Stimulated activated CD4-positive, alpha-beta T cell treated with anti-CD3 and anti-CD28 coated beads, TNF-alpha, amount 100 ng/mL, for 4 hours (primary cell): Measurements from ENCODE around the gene LRRC7.

ENCODE experiments used
- DNase-seq, 3 experiments: peaks; one replicate each; pipeline ENCODE4 v3.0.0-alpha.2; 2020; ENCODE audit warnings: low read depth in 3 of 3

LRRC7 gene

DNA sequence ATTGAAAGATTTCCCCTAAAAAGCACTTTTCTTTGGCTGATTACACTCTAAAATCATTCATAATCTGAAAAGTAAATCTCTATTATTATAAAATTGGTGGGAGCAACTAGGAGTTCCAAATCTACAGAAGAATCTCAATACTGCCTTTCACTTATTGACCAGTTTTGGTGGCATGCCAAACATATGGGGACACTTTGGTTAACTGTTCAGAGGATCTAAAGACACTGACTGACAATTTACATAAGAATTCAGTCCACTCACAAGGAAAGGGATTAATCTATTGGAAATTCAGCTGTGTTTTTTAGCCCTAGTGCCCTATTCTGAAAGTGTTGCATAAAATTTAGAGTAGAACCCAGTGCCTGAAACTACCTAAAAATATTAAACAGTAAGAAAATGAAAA is 524.1 kb downstream of the LRRC7 start:
- DNase-seq: no peak

DNA sequence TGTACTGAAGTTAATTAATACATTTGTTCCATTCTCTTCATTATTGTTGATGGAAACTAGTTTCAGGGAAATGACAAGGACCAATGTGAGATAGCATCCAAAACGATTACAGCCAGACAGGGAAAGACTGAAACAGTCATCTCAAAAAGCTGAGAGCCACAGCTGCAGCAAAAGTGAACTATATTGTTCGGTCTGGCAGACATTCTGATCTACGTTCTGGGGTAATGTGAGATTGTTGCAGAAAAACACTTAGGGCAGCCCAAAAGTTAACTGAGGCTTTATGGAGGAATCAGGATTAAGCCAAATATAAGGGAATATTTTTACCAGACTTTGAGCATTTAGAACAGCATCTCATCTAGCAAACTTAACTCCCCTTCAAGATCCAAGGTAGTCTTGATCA is 524.8 kb downstream of the LRRC7 start:
- DNase-seq: no peak

- DNase-seq: no peak
These were observed 525.7 kb downstream of the LRRC7 start for GRCh38 chr1:70093250-70093975.

DNA sequence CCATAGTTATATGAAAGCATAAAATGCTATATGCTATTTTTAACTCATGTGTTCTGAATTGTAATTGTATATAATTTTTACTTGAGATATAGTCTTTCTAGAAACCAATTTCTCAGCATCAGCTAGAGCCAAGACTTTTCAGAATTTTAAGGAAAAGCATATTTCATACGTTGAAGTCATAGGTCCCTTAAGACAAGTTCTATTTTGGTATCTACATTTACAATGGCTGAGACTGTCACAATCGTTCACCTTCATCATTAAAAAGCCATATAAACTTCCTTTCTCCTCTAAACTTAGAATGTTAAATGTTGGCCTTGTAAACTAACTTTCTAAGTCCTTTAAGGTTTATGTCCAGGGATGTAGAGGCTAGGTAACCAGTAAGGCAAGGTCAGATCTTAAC is 533.5 kb downstream of the LRRC7 start:
- no peak for DNase-seq

- DNase-seq: no peak
These were observed 534.1 kb downstream of the LRRC7 start for GRCh38 chr1:70101774-70102173.

DNA sequence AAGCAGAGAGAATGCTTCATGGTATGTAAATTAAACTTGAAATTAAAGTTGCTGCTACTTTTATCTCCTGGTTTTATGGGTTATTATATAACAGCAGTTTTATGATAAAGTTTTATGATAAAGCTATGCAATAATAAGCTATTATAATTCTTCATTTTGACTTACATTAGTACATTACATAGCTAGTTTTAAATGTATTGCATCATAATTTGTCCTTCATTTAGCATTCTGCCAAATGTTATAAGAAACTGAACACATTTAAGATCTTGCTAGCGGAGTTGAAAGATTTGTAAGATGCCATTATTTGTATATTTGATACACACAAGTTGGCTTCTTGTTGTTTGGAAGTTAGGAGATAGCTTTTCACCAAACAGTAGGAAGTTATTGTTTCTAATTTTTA is 536.0 kb downstream of the LRRC7 start:
- no peak for DNase-seq

GRCh38 chr1:70109241-70109640 is 541.5 kb downstream of the LRRC7 start:
- no peak for DNase-seq

DNA sequence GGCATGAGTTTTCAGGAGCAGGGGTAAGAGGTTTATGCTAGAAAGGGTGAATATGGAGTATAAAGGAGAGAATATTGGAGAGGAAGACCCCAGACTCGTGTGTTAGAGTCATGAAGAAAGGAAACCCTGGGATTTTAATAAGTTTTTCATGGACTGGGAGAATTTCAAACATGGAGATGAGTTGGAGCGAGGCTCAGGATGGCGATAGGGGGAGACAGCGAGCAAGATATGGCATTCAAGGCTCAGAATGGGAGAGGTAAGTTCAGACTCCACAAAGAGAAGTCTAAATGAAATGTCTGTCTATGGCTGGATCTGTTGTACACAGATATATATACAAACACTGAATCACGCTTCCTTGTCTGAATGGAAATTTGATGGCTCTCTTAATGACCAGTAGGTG is 545.1 kb downstream of the LRRC7 start:
- no peak for DNase-seq

- no peak for DNase-seq
These were observed 547.6 kb downstream of the LRRC7 start for GRCh38 chr1:70115315-70115714.

- DNase-seq: no peak
These were observed 549.3 kb downstream of the LRRC7 start for GRCh38 chr1:70117046-70117445.

DNA sequence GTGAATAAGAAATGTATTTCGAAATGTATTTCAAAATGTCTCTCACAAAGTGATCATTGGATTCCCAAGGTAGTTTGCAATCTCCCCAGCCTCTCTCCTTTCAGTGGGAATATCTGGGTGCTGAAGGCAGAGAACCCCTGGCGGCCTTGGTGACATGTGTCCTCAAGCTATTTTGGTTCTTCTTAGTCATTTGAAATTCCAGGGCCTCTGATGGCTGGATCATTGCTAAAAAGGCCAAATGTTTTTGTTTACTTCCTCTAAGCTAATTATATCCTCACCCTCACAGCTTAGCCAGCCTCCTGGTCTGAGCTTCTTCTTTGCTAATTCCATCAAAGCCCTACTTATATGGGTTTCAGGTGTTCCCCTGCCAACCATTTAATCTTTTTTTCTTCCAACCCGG is 566.4 kb downstream of the LRRC7 start:
- DNase-seq: no peak

- no peak for DNase-seq
These were observed 572.6 kb downstream of the LRRC7 start for GRCh38 chr1:70140343-70140742.

DNA sequence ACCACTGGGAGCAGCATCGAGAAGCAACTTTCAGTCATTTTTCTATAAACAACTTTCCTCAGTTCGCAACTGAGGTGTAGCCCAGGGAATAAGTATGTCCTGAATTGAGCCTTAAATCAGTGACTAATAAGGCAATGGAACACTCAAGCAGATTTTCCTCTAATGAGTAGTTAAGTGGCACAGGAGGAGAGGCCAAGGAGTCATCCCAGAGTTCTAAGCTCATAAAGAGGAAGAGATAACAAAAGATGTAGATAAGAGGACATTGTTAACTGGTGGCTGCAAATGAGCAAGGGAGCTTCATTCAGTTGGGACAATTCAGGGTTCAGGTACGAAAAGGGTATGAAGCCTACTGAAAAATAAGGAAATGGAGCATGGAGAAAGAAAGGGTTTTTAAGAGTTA is 573.2 kb downstream of the LRRC7 start:
- DNase-seq: no peak

DNA sequence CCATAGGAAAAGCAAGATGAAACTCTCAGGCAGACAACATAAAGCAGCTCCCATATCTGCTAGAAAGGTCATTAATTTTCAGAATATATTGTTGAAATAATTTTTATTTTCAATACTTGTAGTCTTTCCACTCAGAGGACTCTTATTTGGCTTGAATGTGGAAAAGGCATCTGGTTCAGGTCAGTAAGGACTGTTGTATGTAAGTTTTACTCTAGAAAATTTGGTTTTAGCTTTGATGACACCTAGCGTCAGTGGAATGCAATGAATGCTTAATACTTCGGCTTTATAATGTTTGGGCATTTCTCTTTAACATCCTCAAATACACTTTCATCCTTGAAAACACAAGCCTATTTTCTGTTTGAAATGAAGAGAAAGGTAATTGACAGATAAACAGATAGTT is 574.4 kb downstream of the LRRC7 start:
- no peak for DNase-seq

DNA sequence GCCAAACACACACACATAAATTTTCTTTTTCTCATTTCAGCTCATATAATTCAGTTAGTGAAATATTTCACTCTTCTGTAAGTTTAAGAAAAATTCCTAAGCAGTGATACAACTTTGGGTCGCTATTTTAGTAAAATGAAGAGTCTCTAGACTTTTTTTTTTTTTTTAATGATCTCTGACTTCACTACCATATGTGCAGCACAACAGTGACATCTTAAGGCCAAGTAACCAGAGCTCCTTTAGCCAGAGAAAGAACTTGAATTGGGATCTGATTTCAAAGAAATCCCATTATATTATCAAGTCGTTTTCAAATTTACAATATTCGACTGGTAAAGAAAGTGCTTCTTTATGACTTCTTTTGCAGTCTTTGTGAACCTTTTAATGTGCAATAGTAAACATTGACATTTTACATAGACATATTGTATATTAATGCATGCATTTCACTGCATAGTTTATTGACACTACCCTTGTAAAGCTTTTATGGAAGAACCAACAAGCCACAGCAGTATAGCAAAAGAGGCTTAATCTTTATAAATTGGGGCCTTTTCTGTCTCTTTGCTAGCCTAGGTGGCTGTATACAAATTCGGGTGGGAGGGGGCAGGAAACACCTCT is 575.4 kb downstream of the LRRC7 start:
- no peak for DNase-seq

DNA sequence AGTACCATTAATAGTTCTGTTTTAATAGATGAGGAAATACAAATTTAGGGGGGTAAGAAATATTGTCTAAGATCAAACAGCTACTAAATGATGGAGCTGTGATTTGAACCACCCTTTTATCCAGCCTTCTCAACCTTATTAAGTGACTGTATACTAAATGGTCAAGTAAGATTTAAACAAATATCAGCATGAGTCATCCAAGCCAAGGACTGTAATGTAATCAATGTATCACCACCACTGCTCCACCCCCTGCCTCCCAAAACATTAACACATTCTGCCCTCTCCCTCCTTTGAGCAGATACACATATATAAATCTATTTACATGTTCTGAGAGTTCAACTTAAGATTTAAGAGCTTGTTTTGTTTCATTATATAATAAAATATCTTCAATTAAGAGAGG is 578.8 kb downstream of the LRRC7 start:
- no peak for DNase-seq

GRCh38 chr1:70150444-70150843 is 582.7 kb downstream of the LRRC7 start:
- no peak for DNase-seq

GRCh38 chr1:70153739-70154138 is 586.0 kb downstream of the LRRC7 start:
- DNase-seq: no peak

GRCh38 chr1:70156529-70157120 is 588.9 kb downstream of the LRRC7 start:
- DNase-seq: no peak

- no peak for DNase-seq
These were observed 596.6 kb downstream of the LRRC7 start for GRCh38 chr1:70164350-70164749.

- no peak for DNase-seq
These were observed 600.6 kb downstream of the LRRC7 start for GRCh38 chr1:70168283-70168682.

DNA sequence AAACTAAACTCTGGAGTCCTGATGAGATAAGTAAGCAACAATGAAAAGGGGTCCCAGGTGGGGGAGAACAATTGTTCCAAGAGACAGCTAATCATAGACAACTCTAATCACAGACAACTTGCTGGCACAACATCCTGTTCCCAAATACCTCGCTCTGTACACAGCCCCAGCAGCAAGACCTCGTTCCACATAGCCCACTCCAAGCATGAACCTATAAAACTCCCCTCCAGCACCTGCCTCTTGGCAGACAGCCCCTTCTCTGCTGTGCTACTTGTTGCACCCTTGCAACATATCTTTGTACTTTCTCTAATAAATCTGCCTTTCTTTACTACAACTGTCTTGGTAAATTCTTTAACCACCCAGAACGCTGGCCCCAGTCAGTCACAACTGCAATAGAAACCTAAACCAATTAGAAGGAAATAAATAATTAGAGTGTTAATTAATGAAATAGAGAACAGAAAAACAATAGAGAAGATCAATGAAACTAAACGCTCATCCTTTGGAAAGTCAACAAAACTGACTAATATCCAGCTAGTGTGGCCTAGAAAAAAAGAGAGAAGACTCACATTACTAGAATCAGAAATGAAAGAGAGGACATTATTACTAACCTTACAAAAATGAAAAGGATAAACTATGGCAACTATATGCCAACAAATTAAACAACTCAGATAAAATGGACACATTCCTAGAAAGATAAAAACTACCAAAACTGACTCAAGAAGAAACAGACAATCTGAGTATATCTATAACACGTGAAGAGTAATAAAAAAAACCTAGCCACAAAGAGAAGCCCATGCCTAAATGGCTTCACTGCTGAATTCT is 601.5 kb downstream of the LRRC7 start:
- DNase-seq: no peak

GRCh38 chr1:70171512-70171911 is 603.8 kb downstream of the LRRC7 start:
- no peak for DNase-seq
